Measurements from ENCODE around the gene SLC8A3. TPM values are rescaled to one million over a fixed set of nuclear protein-coding genes. Genes with fewer than 3 reads are reported as not detected.

SLC8A3 gene
- total and polyA plus RNA-seq, 2 donors (not counting 3 experiments of a cell fraction or from before 2014, with no cell fraction given), result not detected

DNA sequence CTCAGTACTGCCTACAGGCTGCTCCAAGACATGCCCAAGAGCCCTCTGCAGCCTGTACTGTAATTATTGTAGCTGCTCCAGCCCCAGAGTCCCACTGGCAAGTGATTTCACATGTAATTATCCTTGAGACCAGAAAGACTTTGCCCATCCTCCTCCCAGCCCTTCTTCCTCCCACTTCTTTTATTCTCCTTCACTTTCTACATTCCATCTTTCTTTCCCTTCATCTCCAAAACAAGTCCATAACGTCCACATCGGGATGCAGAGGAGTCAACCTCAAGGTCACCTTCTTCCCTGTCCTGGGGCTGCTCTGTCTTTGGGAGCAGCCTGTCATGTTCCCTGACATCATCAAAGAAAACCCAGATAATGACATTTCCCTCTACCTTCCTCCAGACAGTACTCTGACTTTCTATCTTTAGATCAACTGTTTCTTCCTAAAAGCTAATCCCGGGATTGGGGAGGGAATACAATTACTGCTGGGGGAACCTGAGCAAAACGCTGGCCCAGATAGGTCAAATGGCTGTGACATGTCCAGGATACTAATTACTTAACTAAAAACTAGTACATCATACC lies 39.1 kb downstream of the SLC8A3 start:
- intact Hi-C loops (cut with micrococcal nuclease), result no loop called here
- ChIA-PET CTCF (no interaction called here), POLR2A (no interaction called here)
- Histone ChIP-seq H3K79me2 (ENCODE audit: control insufficient read depth, insufficient read depth, low read length) (no peaks in the 10 kb centered on the region), H2AFZ (ENCODE audit: low read depth, low read length) (no peak overlapping the region), H3K4me3 (replicated peaks in 1 of 3; ENCODE audit: insufficient read depth in 1 of 3, low read depth in 1 of 3, low read length in 3 of 3) (no peak overlapping the region), H3K4me2 (ENCODE audit: insufficient read depth, low read length) (no peak overlapping the region), H4K20me1 (replicated peaks; ENCODE audit: control insufficient read depth, extremely low read depth, insufficient read depth, low read length) (no peaks in the 10 kb centered on the region), H3K9me3 (replicated peaks; ENCODE audit: control insufficient read depth, insufficient read depth, low read length) (no peaks in the 10 kb centered on the region), H3K9me1 (replicated peaks; ENCODE audit: control insufficient read depth, extremely low read depth, insufficient read depth, low read length) (no peaks in the 10 kb centered on the region), H3K9ac (replicated peaks; ENCODE audit: extremely low read depth, insufficient read depth, low read length) (no peak overlapping the region), H3K27ac (ENCODE audit: insufficient read depth, low read depth, low read length) (no peak overlapping the region), H3K4me1 (ENCODE audit: control insufficient read depth, extremely low read depth, insufficient read depth, low read length) (no peaks in the 10 kb centered on the region), H3K36me3 (ENCODE audit: control insufficient read depth in 2 of 2, extremely low read depth in 1 of 2, insufficient read depth in 2 of 2, low read length in 2 of 2) (no peaks in the 10 kb centered on the region), H3K27me3 (ENCODE audit: control insufficient read depth in 2 of 2, insufficient read depth in 2 of 2, low read length in 2 of 2) (no peaks in the 10 kb centered on the region)
- dilution Hi-C loops (cut with MboI; ENCODE audit: extremely low pct_ligation_motif_present, low sequenced_read_pairs), result no loop called here
- FAIRE-seq, result no peak
- TF ChIP-seq, protein P1, sequence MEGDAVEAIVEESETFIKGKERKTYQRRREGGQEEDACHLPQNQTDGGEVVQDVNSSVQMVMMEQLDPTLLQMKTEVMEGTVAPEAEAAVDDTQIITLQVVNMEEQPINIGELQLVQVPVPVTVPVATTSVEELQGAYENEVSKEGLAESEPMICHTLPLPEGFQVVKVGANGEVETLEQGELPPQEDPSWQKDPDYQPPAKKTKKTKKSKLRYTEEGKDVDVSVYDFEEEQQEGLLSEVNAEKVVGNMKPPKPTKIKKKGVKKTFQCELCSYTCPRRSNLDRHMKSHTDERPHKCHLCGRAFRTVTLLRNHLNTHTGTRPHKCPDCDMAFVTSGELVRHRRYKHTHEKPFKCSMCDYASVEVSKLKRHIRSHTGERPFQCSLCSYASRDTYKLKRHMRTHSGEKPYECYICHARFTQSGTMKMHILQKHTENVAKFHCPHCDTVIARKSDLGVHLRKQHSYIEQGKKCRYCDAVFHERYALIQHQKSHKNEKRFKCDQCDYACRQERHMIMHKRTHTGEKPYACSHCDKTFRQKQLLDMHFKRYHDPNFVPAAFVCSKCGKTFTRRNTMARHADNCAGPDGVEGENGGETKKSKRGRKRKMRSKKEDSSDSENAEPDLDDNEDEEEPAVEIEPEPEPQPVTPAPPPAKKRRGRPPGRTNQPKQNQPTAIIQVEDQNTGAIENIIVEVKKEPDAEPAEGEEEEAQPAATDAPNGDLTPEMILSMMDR (IDR thresholded peaks at IDR 0.05; ENCODE audit: extremely low read depth in 1 of 2, insufficient read depth in 1 of 2, low read depth in 1 of 2, low read length in 2 of 2), result no peak
- TF ChIP-seq MYC (IDR thresholded peaks at IDR 0.05; ENCODE audit: low read depth, low read length) (no peak), POLR2A (IDR thresholded peaks at IDR 0.05; ENCODE audit: low read depth, low read length) (no peak)
- BruUV-seq (replicated peaks), result no TSS peak
- DNase-seq (ENCODE audit: low read depth, low spot score), result no peak

DNA sequence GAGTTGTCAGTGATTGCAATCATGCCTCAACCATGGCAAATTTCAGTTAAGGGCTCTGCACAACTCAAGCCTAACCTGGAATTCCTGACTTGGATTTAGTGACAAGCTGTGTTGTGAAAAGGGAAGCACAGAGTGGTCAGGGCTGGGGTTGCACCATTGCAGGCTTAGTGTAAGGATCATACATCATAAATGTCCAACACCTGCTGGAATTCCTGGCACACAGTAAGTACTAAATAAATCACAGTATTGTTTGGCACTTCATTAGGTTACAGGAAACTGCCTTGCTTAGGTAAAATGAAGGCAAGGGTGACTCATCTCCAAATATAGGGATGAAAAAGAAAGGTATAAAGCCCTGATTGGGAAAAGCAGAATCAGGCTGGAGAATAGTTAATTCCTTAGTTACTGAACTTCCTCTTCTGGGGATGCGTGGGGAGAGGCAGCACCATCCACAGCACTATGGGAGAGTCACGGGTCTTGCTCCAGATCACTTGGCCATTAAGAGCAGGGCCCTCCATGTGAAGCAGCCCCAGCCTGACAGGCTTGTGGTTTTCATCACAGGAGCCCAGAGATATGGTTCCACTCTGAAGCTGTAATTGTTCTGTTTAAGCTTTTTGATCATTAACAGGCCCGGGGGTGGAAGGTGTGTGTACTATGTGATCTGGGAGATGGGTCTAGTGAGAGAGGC lies 39.7 kb downstream of the SLC8A3 start:
- no peak for TF ChIP-seq FOS (IDR thresholded peaks at IDR 0.05; ENCODE audit: borderline replicate concordance, insufficient read depth, low read length)
- no peak for TF ChIP-seq GATA2 (IDR thresholded peaks at IDR 0.05; ENCODE audit: insufficient read depth, insufficient read length, low read depth, low read length)
- TF ChIP-seq, protein P2, sequence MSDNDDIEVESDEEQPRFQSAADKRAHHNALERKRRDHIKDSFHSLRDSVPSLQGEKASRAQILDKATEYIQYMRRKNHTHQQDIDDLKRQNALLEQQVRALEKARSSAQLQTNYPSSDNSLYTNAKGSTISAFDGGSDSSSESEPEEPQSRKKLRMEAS (IDR thresholded peaks at IDR 0.05; ENCODE audit: insufficient read depth, insufficient read length), result no peak
- no peak for TF ChIP-seq POLR2AphosphoS5 (IDR thresholded peaks at IDR 0.05; ENCODE audit: insufficient read depth, low read depth, low read length)
- TF ChIP-seq JUN (IDR thresholded peaks at IDR 0.05; ENCODE audit: borderline replicate concordance, insufficient read depth, insufficient read length, low read depth), result no peak
- no peak for TF ChIP-seq MYC (IDR thresholded peaks at IDR 0.05; ENCODE audit: low read depth, low read length)
- no peak for TF ChIP-seq EZH2 (IDR thresholded peaks at IDR 0.05; ENCODE audit: borderline replicate concordance, low read depth, low read length, severe bottlenecking)
- H4K20me1 ChIP-seq (replicated peaks; ENCODE audit: control insufficient read depth, extremely low read depth, insufficient read depth, low read length), result no peaks in the 10 kb centered on the region
- intact Hi-C loops (cut with micrococcal nuclease), result no loop called here
- H3K4me2 ChIP-seq (ENCODE audit: insufficient read depth, low read length), result no peak overlapping the region
- DNase-seq (ENCODE audit: low read depth, low spot score) (no peak), FAIRE-seq (no peak)
- H3K9ac ChIP-seq (replicated peaks; ENCODE audit: extremely low read depth, insufficient read depth, low read length), result no peak overlapping the region
- H3K9me1 ChIP-seq (replicated peaks; ENCODE audit: control insufficient read depth, extremely low read depth, insufficient read depth, low read length), result no peaks in the 10 kb centered on the region
- no peaks in the 10 kb centered on the region for H3K79me2 ChIP-seq (ENCODE audit: control insufficient read depth, insufficient read depth, low read length)
- H3K27ac ChIP-seq (ENCODE audit: insufficient read depth, low read depth, low read length), result no peak overlapping the region
- H3K4me3 ChIP-seq (replicated peaks in 1 of 3; ENCODE audit: insufficient read depth in 1 of 3, low read depth in 1 of 3, low read length in 3 of 3), result no peak overlapping the region
- no peaks in the 10 kb centered on the region for H3K27me3 ChIP-seq (ENCODE audit: control insufficient read depth in 2 of 2, insufficient read depth in 2 of 2, low read length in 2 of 2)
- ChIA-PET CTCF (no interaction called here), POLR2A (no interaction called here)
- dilution Hi-C loops (cut with MboI; ENCODE audit: extremely low pct_ligation_motif_present, low sequenced_read_pairs), result no loop called here
- no peaks in the 10 kb centered on the region for H3K4me1 ChIP-seq (ENCODE audit: control insufficient read depth, extremely low read depth, insufficient read depth, low read length)
- no TSS peak for BruUV-seq (replicated peaks)
- no peak overlapping the region for H2AFZ ChIP-seq (ENCODE audit: low read depth, low read length)
- no peaks in the 10 kb centered on the region for H3K9me3 ChIP-seq (replicated peaks; ENCODE audit: control insufficient read depth, insufficient read depth, low read length)
- H3K36me3 ChIP-seq (ENCODE audit: control insufficient read depth in 2 of 2, extremely low read depth in 1 of 2, insufficient read depth in 2 of 2, low read length in 2 of 2), result no peaks in the 10 kb centered on the region

Data from endothelial cell of umbilical vein (primary cell).